ENCODE data around the gene NME7.
A peak's percentile ranks its signal among the peaks of the same experiment; 100 is the strongest.
"Not testable (repeated sequence)": the region's sequence is repeated elsewhere in the genome, so short reads cannot be mapped to it uniquely, and the experiment has no call there.

Gene NME7

DNA sequence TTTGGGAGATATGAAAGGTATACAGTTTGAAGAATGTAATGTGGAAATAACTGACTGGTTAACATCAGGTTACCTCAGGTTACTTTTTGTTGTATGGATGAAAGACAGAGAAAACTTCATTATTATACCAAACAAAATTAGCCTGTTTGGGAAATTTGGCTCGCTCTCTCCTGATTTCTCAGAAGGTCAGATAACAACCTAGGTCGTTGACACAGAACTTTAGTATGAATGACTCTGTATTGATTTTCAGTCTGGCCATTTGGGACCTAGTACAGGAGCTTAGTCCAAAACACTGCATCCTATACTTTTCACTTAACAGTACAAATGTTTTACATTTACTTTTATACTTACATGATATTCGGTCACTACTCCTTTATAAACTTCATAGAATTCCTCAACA, 132.8 kb downstream of the NME7 start:
- DNase-seq (ENCODE audit: low spot score) = no peak

DNA sequence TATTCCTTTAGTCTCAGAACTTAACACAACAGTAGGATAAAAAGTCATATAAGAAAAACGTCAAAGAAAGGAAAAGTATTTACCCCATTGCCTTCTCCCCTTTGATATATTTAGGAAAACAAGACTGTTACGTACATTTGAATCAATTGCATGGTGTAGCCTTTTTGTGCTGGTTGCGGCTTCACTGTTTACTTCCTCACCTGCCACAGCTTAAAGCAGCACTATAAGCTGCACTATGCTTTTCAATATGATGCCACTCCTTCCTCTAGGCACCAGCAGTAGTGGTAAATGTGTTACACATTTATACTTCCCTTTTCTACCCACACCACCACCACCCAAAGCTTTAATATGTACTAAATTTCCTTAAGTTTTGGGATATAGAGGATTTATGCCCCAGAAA, 150.0 kb downstream of the NME7 start:
- DNase-seq (ENCODE audit: low spot score) = peak; percentile 1

- DNase-seq (ENCODE audit: low spot score) = no peak
These were observed 153.0 kb downstream of the NME7 start for GRCh38 chr1:169214598-169214997.

- DNase-seq (ENCODE audit: low spot score) = no peak
These were observed 155.5 kb downstream of the NME7 start for GRCh38 chr1:169212088-169212487.

DNA sequence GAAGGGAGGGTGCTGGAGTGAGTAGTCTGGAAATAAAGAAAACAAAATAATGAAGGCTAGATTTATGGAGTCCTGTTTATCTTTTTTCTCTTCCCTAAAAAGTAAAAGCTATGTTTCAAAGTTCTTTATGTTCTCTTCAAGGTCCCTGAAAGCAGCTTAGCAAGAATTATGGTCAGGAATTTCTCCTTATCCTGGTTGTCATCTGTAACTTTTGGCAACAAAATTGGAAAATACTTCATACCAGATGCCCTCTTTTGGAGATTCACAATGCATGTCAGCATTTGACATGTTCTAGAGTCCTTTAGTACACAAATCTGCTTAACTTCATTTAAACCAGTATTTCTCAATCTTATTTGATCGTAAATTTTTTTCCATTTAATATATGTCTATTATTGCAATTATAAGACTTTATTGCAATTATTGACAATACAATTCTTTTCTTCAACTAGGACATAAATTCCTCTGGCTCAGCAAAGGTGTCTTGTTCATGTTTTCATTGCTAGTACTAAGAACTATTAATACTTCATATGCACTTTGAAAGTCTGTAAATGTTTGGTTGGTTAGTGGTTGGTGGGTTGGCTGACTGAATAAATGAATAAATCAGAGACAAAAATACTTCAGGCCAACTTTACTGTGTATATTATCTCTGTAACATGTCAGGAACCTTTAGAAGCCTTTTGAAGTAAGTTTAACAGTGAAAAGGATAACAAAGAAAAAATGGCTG, 159.6 kb downstream of the NME7 start:
- no peak for DNase-seq (ENCODE audit: low spot score)

DNA sequence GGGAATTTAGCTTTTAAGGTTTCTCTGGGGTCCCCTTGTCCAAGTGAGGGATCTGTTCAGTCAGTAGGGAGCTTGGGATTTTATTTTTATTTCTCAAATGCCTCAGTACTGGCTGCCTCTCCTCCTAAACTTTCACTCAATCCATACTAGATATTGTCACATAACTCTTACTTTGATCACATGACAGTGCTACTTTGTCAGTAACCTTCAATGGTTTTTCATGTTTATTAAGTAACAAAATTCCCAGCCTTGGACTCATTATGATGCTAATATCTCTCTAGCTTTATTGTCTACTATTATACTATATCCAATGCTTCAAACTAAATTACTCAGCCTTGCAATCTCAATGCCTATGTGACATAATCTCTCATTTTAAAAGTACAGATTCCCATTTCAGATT, 163.4 kb downstream of the NME7 start:
- DNase-seq (ENCODE audit: low spot score) = no peak

- no peak for DNase-seq (ENCODE audit: low spot score)
These were observed 164.6 kb downstream of the NME7 start for GRCh38 chr1:169202791-169203665.

- no peak for DNase-seq (ENCODE audit: low spot score)
These were observed 166.4 kb downstream of the NME7 start for GRCh38 chr1:169201084-169201619.

DNA sequence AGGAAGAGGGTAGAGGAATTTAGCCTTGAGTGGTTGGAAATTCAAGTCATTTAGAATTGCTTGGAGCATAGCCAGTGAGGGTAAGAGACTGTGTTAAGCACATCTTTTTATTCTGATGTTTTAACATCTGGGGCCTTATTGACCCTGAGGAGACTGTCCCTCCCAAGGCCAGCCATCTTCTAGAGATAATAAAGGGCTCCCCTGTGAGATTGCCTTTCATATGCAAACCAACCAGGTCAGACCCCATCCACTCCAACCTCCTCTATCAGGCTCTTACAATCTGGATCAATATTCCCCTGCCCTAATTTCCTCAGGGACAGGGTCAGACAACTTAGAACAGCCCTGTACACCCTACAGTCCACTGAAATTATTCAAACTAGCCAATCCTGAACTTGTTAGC, 167.3 kb downstream of the NME7 start:
- no peak for DNase-seq (ENCODE audit: low spot score)

DNA sequence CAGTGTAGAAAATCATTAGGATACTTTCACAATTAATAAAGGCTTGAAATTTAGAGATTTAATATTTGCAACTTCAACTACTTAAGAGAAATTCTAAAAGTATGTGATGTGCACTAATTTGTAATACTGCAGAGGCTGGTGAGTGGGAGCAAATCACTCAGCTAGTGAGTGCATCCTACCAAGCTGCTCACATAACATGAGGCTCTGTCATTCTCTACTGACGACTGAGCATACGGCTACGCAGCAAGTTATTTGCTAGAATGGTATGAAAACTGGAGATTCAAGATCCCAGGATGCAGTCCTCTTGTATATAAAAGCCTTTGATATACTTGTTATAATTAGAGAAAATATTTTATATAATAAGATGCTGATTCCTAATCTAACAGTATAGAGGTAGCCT, 171.0 kb downstream of the NME7 start:
- no peak for DNase-seq (ENCODE audit: low spot score)

DNA sequence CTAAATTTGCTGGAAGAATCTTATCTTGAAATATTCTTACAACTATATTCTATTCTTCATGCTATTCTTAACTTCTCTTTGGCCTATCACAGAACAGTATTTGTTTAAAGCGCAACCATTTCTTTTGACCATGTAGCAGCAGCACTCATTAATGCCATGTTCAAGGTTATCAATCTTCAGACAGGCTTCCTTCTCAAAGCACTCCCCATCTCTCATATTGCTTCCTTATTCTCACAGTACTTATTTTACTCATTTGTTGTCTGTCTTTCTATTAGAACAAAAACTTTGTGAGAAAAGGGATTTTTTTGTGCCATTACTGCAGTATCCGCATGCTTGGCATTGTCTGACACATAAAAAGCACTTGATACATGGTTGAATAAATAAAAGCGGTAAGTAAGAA, 171.4 kb downstream of the NME7 start:
- DNase-seq (ENCODE audit: low spot score) = no peak

- no peak for DNase-seq (ENCODE audit: low spot score)
These were observed 174.3 kb downstream of the NME7 start for GRCh38 chr1:169193191-169193850.

DNA sequence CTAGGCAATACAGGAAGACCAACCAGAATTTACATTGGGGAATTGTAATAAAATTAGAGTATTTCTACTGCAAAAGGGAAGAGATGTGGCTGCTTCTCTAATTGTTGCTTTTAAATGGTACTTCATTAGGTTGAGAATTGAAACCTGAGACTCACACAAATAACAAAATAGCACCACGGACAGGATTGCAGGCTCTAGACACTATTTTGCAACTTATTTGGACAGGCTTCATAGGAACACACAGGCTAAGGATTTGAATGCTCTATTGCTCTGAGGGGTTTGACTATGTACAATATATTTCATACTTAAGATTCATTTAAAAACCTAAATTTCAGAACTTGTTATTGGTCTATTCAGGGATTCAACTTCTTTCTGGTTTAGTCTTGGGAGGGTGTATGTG, 181.5 kb downstream of the NME7 start:
- no peak for DNase-seq (ENCODE audit: low spot score)

DNA sequence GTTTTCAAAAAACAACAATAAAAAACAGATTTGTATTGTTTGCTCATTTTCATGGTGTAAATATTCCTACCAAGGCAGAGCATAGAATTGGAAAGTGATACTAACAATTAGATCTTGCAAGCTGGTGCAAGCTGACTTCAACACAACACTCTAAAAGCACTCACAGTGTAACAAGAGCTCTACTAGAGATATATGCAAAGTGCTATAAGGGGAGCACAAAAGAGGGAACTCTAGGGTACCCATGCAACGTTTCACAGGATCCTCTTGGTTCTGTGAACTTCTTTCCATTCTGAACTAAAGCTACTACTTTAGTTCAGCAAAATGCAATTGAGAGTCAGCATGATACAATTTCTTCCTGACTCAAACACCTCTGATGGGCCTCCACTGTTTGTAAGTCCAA, 182.8 kb downstream of the NME7 start:
- DNase-seq (ENCODE audit: low spot score) = no peak

DNA sequence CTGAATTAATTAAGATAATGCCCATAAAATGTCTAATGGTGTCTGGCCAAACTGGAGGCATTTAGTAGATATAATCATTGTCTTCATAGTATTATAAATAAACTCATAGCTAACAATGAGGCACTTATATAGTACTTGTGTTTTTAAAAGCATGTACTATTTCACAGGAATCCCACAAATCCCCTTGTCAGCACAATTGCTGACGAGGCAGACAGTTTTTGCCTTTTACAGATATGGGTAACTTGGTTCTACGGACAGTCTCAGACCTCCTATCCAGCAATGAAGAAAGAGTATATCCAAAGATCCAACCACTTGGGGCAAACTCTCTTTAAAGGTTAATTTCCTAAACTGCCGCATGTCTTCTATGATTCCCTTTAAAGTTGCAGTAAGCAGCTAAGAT, 187.4 kb downstream of the NME7 start:
- DNase-seq (ENCODE audit: low spot score) = no peak

GRCh38 chr1:169179431-169179830, 188.2 kb downstream of the NME7 start:
- not testable (repeated sequence) for DNase-seq (ENCODE audit: low spot score)

DNA sequence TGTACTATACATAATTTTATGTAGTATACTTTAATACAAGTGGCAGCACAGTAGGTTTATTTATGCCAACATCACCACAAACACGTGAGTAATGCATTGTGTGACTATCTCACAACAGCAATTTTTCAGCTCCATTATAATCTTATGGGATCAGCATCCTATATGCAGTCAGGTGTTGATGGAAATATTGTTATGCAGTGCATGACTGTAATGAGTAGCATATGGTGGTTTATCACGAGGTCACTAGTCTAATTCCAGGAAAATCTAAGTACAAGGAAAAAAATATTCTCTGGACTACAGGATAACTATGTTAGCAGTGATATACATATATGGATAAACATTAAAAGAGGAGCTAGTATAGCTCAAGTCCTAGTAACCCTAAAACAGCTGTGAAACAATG, 192.1 kb downstream of the NME7 start:
- DNase-seq (ENCODE audit: low spot score) = no peak

DNA sequence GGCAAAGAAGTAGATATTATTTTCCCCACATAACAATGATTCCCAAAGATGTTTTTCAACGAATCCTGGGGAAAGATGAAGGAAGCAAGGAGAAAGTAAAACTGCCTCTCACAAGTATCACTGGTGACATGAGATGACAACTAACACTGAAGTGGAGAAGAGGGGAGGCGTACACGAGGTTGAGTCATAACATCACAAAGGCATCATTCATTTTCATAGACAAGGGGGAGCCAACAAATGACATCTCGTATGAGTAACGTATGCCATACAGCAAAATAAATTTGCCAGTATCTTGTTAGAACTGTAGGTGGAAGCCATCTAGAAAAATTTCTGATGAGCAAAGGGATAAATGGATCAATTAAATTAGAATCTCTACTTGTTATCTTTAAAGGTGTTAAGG, 204.5 kb downstream of the NME7 start:
- DNase-seq (ENCODE audit: low spot score) = no peak

DNA sequence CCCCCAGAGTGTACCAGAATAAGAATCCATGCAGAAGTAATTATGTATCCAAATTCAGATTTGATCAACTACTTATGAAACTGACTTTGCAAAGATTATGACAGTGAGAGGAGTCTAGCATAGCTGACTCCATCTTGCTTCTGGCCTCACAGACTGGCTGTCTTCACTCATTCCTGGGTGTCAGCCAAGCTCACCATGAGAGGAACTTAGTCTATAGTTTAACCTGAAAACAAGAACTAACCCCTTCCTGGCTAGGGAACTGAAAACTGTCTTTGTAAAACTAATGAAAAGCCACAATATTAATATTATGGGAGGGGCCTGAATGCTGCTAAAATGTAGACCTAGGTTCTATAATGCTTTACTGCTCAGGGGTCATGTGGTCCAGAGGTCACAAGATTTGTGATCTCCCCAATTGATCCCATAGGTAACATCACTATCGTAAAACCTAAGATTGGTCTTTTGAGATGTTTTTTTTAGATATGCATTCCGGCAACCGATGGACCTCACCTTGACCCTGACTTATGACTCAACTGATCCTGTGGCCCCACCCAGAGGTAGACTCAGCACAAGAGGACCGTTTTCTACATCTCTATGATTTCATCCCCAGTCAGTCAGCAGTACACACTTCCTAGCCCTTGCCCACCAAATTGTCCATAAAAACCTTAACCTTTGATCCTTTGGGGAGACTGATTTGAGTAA, 206.0 kb downstream of the NME7 start:
- no peak for DNase-seq (ENCODE audit: low spot score)

- DNase-seq (ENCODE audit: low spot score) = no peak
These were observed 206.6 kb downstream of the NME7 start for GRCh38 chr1:169160845-169161495.

GRCh38 chr1:169156580-169156979, 211.0 kb downstream of the NME7 start:
- no peak for DNase-seq (ENCODE audit: low spot score)

DNA sequence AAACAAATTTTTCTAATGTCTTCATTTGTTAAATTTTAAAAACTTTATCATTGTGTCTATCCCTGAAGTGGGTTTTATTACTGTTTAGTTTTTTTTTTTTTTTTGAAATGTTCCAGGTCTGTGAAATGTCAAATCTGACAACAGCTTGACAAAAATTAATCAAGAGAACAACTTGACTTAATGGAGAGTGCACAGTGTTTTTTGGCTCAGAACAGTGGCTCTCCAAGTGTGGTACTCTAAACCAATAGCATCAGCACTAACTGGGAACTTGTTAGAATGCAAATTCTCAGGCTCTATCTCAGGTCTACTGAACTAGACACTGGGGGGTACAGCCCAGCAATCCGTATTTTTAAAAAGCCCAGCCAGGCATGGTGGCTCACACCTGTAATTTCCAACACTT, 211.9 kb downstream of the NME7 start:
- DNase-seq (ENCODE audit: low spot score) = no peak

Measured in CD4-positive, alpha-beta T cell treated with Interleukin-2 at 100 ng/mL for 4 hours (primary cell).